ENCODE measurements around the gene S100A3.
"Not testable (repeated sequence)": the region's sequence is repeated elsewhere in the genome, so short reads cannot be mapped to it uniquely, and the experiment has no call there.

The S100A3 gene

GRCh38 chr1:153535242-153536011, 13.6 kb downstream of the S100A3 start, which contains the start of gene S100A6:
TSS of gene S100A6 (minus strand) at chr1:153535991. CDS start at chr1:153535339, 652 bp downstream.
- no peak for DNase-seq (ENCODE audit: low read depth in 2 of 2)

- no peak for DNase-seq (ENCODE audit: low read depth in 2 of 2)
These were observed 14.2 kb downstream of the S100A3 start for GRCh38 chr1:153534925-153535241.

GRCh38 chr1:153534226-153534924, 14.7 kb downstream of the S100A3 start:
- DNase-seq (ENCODE audit: low read depth in 2 of 2) = no peak

DNA sequence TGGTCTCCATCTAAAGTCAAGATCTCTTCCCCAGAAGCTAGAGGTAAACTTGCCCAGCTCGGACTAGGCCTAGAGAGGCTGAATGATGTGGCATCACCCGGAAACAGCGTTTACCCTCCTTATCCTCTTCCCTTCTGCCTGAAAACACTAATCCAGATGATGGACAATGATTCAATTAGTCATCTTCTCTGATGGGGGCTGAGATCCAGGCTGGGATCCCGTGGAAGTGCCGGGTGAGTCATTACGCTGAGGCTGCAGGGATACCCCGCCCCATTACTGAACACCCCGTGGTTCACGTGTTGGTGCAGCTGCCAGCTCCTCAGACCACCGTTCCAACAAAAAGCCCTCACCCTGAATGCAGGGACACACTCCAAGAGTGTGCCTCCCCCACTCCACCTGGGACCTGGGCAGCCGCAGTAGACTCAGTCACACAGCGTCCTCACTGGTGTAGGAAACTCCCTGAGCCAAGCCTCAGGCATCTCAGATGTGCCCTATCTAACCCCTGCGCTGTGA, 15.3 kb downstream of the S100A3 start:
- peak; percentile 84 for DNase-seq (ENCODE audit: low read depth in 2 of 2)

GRCh38 chr1:153532769-153533599, 16.1 kb downstream of the S100A3 start:
- DNase-seq (ENCODE audit: low read depth in 2 of 2) = peak; percentile 81 to 82

GRCh38 chr1:153532181-153532580, 16.9 kb downstream of the S100A3 start:
- DNase-seq (ENCODE audit: low read depth in 2 of 2) = no peak

DNA sequence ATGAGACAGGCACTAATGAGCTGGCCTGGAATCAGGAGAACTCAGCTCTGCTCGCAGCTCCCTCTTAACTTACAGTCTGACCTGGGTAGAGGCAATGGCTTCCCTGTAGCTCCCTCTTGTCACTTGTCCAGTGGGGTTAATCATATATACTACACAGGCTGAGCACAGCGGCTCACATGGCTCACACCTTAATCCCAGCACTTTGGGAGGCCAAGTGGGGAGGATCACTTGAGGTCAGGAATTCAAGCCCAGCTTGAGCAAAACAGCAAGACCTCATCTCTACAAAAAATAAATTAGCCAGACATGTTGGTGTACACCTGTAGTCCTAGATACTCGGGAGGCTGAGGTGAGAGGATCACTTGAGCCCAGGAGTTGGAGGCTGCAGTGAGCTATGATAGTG, 17.4 kb downstream of the S100A3 start:
- DNase-seq (ENCODE audit: low read depth in 2 of 2) = no peak

- DNase-seq (ENCODE audit: low read depth in 2 of 2) = no peak
These were observed 21.4 kb downstream of the S100A3 start for GRCh38 chr1:153527683-153528040.

- DNase-seq (ENCODE audit: low read depth in 2 of 2) = no peak
These were observed 21.9 kb downstream of the S100A3 start for GRCh38 chr1:153527023-153527682.

GRCh38 chr1:153526132-153526543, 22.9 kb downstream of the S100A3 start:
- no peak for DNase-seq (ENCODE audit: low read depth in 2 of 2)

DNA sequence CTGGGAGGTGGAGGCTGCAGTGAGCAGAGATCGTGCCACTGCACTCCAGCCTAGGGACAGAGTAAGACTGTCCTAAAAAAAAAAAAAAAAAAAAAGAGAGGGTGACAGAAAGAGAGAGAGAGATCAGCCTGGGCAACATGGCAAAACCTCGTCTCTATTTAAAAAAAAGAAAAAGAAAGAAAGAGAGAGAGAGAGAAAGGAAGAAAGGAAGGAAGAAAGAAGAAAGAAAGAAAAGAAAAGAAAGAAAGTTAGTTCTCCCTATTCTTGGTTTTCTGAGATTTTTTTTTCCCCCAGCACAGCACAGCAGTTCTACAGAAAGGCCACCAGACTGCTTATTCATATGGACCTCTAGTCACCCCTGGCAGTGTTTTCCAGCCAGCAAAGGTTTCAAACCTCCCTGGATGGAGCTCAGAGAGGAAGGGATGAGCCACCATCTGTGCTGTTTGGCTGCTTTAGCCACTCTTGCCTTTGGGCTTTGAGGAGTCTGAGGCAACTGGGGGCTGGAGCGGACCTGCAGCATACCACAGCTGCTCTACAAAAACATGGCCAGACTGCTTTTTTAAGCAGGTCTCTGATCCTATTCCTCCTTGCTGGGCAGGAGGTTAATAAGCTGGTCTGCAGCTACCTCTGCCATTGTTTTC, 23.9 kb downstream of the S100A3 start:
- no peak for DNase-seq (ENCODE audit: low read depth in 2 of 2)

DNA sequence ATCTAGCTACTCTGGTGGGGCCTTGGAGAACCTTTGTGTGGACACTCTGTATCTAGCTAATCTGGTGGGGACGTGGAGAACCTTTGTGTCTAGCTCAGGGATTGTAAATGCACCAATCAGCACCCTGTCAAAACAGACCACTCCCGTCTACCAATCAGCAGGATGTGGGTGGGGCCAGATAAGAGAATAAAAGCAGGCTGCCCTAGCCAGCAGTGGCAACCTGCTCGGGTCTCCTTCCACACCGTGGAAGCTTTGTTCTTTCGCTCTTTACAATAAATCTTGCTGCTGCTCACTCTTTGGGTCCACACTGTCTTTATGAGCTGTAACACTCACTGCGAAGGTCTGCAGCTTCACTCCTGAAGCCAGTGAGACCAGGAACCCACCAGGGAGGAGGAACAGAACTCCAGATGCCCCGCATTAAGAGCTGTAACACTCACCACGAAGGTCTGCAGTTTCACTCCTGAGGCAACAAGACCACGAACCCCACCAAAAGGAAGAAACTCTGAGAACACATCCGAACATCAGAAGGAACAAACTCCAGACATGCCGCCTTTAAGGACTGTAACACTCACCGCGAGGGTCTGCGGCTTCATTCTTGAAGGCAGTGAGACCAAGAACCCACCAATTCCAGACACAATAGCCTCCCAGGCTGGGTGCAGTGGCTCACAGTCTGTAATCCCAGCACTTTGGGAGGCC, 26.6 kb downstream of the S100A3 start:
- not testable (repeated sequence) for DNase-seq (ENCODE audit: low read depth in 2 of 2)

DNA sequence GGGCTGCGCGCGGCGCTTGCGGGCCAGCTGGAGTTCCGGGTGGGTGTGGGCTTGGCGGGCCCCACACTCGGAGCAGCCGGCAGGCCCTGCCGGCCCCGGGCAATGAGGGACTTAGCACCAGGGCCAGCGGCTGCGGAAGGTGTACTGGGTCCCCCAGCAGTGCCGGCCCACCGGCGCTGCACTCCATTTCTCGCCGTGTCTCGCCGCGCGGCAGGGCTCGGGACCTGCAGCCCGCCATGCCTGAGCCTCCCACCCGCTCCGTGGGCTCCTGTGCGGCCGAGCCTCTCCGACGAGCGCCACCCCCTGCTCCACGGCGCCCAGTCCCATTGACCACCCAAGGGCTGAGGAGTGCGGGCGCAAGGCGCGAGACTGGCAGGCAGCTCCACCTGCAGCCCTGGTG, 27.2 kb downstream of the S100A3 start:
- not testable (repeated sequence) for DNase-seq (ENCODE audit: low read depth in 2 of 2)

GRCh38 chr1:153520818-153521476, 28.1 kb downstream of the S100A3 start:
- DNase-seq (ENCODE audit: low read depth in 2 of 2) = no peak

- not testable (repeated sequence) for DNase-seq (ENCODE audit: low read depth in 2 of 2)
These were observed 28.8 kb downstream of the S100A3 start for GRCh38 chr1:153520137-153520691.

DNA sequence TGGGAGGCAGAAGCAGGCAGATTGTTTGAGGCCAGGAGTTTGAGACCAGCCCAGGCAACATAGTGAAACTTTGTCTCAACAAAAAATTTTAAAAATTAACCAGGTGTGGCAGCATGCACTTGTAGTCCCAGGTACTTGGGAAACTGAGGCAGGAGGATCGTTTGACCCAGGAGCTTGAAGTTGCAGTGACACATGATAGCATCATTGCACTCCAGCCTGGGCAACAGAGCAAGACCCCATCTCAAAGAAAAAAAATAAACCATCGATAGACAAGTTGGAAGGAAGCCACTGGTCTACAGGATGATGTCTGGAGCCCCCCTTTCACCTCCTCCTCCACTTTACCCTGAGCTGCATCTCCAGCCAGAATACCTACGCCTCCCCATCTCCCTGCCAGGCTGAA, 29.8 kb downstream of the S100A3 start:
- no peak for DNase-seq (ENCODE audit: low read depth in 2 of 2)

DNA sequence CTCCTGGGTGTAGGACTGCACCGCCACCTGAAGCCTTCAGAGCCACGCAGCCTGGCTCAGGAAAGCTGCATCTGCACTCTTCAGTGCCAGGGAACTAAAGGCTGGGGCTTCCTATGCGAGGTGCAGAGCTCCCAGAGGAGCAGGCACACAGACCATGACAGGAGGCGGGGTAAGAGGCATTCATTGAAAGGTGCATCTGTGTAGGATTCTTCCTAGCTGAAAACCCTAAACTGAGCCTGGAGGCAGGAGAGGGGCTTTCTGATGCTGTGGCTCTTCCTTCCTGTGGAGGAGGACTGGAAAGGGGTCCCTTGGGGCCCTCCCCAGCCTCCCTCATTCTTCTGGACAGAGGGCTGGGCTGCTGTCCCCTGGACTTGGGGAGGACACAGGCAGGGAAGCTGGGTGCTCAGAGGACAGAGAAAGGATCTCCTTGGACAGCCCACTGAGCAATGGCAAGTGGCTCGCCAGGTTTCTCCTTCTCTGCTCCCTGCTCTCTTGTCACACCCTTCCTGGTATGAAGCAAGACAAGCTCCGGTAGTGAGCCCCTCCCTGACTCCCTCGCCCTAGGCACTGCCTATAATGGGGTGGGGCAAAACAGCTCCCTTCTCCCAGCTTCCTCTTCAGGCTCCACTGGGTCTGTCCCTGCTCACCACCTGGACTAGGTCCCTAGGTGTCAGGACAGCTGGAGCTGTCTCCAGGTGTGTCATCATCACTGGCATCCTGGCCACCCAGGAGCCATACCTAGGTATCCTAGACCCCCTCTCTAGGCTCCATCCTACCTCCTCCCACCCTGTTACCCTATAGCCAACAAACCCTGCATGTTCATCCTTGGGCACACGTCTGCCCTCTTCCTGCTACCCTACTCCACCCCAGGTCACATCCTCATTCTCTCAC, 33.3 kb downstream of the S100A3 start:
- DNase-seq (ENCODE audit: low read depth in 2 of 2) = no peak

DNA sequence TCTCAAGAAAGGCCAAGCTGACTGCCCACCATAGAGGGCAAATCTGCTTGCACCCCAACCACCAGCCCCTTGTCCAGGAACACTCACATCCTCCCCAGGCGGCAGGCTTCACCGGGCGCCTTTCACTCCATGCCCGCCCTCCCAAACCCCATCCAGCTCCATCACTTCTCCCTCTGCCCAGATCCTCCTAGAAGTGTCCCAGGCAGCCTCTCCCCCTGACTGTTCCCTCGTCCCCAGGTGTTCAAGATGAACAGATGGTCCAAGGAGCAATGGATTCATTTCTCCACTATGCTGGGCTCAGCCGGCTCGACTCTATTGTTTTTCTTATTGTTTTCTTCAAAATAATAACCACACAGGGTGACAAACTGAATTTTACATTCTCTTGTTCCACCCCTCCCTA, 35.4 kb downstream of the S100A3 start:
- DNase-seq (ENCODE audit: low read depth in 2 of 2) = no peak

GRCh38 chr1:153513023-153513422, 36.0 kb downstream of the S100A3 start:
- DNase-seq (ENCODE audit: low read depth in 2 of 2) = no peak

Data from fibroblast of skin of left quadriceps (primary cell).